Stimulated activated CD8-positive, alpha-beta memory T cell treated with anti-CD3 and anti-CD28 coated beads, Interleukin-2, amount 100 ng/mL, for 48 hours (primary cell): ENCODE measurements around the gene BCDIN3D.
A peak's percentile ranks its signal among the peaks of the same experiment; 100 is the strongest.
"Not testable (repeated sequence)": the region's sequence is repeated elsewhere in the genome, so short reads cannot be mapped to it uniquely, and the experiment has no call there.

Source experiments
- DNase-seq, 2 donors: peaks; one replicate each; pipeline ENCODE4 v3.0.0-alpha.2; 2020; ENCODE audit warnings: low read depth in 2 of 2

The BCDIN3D gene

DNA sequence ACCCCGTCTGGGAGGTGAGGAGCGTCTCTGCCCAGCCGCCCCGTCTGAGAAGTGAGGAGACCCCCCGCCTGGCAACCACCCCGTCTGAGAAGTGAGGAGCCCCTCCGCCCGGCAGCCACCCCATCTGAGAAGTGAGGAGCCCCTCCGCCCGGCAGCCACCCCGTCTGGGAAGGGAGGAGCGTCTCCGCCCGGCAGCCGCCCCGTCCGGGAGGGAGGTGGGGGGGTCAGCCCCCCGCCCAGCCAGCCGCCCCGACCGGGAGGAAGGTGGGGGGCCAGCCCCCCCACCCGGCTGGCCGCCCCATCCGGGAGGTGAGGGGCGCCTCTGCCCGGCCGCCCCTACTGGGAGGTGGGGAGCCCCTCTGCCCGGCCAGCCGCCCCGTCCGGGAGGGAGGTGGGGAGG, 18.0 kb upstream of the BCDIN3D start:
- not testable (repeated sequence) for DNase-seq

DNA sequence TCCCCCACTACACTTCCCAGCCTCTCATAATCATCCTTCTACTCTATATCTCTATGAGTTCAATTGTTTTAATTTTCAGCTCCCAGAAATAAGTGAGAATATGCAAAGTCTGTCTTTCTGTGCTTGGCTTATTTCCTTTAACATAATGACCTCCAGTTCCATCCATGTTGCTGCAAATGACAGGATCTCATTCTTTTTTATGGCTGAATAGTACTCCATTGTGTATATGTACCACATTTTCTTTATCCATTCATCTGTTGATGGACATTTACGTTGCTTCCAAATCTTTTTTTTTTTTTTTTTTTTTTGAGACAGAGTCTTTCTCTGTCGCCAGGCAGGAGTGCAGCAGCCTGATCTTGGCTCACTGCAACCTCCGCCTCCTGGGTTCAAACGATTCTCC, 13.0 kb upstream of the BCDIN3D start:
- not testable (repeated sequence) for DNase-seq

DNA sequence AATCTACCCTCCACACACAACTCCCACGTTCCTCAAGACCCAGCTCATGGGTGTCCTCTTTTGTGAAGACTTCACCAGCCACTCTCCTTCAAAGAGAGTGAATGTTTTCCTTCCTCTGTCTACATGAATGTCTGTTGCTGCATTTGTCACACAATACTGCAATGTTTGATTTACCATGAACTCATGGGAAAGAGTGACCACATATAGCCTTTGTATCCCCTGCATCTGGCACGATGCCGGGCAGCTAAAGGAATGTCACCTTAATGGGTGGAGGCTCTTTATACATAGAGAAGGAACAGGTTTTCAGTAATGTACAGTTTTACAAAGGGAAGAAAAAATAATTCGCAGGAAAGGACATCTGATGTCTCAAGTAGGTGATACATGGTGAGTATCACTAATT, 12.1 kb upstream of the BCDIN3D start:
- DNase-seq, result no peak

DNA sequence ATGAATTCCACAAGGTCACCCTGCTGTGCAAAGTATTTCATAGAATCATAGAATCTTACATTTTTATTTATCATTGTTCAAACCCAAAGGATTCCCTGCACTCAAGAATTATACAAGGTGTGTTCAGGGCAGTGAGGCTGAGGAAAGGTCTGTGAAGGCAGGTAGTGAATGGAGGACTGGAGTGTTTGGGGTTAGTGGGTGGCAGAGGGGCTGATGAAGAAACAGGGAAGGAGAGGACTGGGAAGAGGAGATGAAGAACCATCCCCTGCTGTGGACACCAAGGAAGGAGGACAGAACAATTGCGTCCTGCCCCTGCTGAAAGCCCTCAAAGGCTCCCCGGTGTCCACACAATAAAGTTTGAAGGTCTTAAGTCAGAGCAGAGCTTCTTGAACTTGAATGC, 10.8 kb upstream of the BCDIN3D start:
- no peak for DNase-seq

DNA sequence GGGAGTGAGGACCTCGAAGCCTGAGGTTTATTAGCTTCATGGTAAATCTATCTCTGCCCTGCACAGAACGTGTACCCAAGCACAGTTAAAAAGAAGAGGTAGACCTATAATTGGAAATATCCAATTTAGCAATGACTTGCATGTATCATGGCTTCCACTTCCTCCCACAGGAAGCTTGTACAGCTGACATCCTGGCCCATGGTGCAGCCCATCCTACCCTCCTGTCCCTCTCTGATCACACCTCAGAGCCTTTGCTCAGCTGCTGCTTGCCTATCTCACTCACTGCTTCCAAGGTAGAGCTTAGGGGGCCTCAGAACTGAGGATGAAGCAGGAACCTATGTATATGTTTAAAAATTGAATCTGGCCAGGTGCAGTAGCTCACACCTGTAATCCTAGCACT, 4.3 kb upstream of the BCDIN3D start:
- DNase-seq, result no peak

DNA sequence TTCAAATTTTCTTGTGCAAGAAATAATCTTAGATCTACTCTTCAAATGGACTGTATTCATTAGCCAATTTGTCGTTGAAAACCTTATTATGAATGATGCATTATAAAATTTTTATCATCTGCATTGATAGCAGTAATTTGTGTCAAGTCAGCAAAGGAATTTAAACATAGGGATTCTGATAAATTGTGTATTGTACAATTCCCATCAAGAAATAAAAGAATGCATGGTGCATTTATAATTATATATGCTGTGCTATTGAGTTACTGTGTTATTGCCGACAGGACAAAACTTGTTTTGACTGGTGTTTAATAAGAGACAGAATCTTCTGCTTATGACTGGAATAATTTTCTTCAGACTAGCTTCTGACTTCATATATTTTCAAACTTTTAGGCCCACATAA, 3.1 kb upstream of the BCDIN3D start:
- no peak for DNase-seq

DNA sequence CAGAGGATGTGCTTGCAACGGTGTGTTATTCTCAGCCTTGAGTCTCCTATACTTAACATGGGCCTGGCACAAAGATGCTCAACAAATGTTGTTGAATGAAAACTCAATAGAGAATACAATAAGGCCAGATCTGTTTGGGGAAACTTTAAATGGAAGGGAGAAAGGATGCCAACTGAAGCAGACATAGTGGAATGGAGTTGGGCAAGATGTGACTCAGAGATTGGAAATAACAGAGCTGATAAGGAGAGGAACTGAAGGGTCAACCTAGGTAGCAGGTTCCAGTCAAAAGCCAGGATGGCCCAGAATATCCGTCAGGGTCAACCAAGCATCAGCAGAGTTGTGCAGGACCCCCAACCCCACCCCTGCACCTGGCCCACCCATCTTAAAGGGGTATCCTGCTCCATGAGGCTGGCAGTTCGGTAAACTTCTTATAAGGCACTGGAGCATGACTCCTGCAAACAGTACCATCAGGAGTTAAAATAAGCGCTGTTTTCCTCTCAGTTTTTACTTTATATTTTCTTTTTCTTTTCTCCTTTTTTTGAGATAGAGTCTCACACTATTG, 1.1 kb upstream of the BCDIN3D start:
- no peak for DNase-seq

DNA sequence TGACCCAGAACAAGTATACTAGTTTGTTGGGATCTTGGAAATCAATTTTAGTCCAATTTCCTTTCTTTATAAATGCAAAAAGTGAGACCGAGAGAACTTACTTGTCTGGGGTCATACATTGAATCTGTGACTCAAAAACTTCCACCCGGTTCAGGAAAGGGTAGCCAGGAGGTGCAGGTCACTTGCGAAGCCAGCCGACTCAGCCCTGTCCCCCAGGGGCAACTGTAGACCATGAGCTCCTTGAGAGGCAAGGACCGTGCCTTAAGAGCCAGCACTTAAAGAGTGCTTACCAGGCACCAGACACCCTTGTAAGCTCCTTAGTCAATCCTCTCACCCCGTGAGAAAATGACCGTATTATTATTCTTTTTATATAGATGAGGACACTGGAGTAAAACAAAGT, 505 bp upstream of the BCDIN3D start:
- no peak for DNase-seq

DNA sequence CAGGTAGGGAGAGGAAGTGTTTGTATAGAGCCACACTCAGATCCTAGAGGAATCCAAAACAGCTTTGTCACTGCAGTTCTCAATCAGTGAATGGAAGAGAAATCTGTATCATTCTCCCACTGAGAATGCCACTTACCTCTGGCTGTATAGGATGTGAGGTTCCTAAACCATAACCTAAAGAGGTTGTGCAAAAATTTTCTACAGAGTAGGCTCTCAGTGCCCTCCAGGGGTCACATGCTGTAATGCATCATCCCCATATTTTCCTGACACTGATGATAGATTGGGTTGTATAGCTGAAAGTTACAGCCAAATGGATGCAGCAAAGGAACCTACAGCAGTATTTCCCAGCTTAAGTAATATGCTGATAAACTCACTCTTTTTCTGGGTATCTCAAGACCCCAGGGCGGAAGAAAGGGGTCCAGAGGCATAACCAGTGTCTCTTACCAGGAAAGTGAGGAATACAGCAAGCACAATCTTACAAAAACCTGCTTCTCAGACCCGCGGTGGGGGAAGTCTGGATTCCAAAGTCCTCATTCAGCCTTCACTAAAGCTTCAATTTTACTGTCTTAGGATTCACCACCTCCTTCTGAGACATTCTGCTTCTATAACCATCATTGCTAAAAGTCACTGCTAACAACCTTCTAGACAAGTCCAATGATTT, 3.8 kb downstream of the BCDIN3D start:
- no peak for DNase-seq

DNA sequence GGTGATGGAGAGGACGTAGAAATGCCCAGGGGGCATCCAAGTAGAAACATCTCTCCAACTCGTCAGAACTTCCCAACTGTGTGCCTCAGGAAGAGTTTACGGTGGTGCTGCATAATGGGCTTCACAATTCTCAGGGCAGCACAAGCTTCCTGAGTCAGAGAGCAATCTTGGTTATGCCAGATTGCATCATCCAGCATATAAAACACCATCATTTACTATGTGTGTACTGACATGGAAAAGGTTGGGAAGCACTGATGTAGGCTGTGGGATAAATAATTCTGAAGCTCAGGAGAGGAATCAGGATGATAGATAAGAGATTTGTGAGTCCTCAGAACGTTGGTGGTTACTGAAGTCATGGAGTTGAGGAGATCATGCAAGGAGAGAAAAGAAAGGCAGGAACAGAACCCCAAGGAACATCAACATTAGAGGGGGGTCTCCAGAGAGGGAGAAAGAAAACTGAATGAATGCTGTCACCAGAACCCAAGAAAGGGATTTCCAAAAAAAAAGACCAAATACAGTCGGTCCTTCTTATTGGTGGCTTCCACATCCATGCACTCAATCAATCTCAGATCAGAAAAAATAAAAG, 10.0 kb downstream of the BCDIN3D start:
- no peak for DNase-seq

DNA sequence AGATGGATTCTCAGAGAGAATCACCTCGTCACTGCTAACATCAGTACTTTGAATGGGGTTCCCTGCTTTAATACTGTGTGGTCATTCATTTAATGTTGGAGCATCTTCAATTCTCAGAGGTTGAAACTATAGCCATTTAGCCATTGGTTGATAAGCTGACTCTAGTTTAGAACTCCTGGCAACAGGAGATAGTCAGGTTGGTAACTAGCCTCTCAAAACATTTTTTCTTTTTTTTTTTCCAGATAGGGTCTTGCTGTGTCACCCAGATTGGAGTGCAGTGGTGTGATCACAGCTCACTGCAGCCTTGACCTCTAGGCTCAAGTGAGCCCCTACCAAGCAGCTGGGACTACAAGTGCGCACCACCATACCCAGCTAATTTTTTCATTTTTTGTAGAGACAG, 11.2 kb downstream of the BCDIN3D start:
- no peak for DNase-seq

DNA sequence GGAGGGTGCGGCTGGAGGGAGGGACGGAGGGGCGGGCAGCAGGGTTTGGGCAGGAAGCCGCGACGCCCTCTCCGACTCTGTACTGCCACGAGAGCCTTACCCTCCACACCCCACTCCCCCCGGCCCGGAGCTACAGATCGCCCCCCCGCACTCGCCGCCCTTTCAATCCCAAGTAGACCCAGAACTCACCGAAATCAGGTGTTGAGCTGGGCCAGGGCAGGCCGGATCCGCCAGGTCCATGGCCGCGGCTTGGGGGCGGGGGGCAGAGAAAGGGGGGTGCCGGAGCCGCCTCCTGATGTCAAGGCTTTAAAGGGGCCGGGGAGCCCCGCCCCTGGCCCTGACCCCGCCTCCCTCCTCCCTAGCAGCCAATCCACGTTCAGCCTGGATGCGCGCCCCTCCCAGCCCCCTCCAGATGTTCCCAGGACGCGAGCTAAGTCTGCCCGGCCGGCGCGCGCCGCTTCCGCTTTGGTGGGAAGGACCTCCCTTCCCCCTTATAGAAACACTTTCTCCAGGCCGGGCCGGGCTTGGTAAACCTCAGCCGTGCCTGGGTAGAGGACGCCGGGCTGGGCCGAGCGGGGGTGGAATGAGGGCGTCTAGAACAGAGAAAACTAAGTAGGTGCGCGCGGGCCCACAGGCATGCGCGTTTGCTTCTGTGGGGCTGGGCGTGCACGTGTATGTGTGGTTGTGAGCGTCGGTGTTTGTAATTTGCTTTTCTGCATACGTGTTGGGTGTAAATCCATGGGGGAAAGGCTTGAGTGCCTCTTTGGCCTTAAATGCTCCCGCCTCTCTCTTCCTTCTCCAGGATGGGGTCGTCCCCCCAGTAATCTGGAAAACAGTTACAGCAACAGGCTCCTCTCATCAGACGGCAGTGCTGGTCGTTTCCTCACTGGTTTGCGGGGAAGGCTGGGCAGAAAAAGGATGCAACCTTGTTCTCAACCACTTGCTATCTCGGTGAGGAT, 14.5 kb downstream of the BCDIN3D start, which contains the start of gene NCKAP5L:
Gene NCKAP5L (minus strand): TSS at position 281 of the 959 bp plus-strand sequence. CDS start 24,369 bp downstream, outside the sequence.
- DNase-seq, result peak; percentile 93

DNA sequence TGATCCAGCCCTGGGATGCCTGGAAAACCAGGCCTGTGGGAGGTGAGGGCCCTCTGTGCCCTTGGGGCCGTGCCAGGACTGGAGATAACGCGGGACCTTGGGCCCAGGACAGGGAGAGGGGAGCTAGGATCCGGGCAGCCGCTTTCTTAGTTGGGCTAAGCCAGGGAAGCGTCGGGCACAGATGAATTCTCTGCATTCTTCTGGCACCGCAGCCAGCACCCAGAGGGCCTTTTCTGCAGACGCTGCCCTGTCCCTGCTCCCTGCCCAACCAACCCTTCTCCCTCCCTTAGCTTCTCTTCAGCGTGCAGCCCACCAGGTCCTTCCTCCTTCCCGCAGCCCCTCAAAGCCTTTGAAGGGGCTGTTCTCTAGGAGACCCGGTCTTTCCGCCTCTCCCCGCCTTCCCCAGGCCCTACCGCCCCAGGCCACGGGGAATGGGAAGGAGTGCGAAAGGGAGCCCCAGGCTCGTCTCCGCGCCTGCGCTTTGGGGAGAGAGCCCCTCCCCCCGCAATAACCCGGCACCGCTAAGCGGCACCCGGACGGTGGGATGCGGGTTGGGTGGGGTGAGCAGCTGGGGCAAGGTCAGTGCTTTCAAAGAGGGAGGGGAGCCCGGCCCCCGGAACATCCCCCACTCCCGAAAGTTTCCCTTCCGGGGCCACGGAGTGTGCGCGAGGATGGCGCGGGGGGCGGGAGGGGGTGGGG, 15.4 kb downstream of the BCDIN3D start:
- peak; percentile 31 to 36 for DNase-seq

DNA sequence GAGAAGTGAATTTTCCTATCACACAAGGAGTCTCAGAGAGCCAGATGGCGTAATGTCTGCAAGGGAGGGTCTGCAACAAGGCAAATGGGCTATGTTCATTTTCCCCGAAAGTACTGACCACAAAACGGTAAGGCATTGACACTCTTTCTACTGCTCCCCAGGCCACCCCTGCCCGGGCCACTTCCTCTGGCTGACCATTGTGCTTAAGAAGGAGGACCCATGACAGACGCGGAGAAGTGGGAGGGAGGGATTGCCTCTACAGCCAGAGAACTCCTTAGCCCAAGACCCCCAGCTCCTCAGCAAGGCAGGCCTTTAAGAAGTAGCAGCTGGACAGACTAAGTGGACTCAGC, 15.9 kb downstream of the BCDIN3D start:
- DNase-seq, result no peak

DNA sequence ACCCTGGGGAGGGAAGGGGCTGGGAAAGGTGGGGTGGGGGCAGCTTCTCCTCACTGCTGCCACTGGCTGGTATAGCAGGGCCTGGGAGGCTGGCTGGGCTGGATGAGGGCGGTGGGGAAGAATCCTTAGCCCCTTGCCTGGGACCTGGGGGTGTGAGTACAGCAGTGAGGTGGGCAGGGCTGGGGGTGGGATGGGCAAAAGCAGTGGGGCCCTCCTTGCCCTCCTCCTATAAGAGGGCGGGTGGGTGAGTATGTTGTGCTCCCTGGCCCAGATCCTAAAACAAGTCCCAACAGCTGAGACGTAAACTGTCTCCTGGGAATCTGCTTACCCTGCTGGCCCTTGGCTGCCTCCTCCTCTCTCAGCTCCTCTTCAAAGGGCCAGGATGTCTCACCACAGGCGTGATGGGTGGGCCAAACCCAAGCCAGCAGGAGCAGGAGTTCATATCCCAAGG, 16.9 kb downstream of the BCDIN3D start:
- DNase-seq, result no peak

DNA sequence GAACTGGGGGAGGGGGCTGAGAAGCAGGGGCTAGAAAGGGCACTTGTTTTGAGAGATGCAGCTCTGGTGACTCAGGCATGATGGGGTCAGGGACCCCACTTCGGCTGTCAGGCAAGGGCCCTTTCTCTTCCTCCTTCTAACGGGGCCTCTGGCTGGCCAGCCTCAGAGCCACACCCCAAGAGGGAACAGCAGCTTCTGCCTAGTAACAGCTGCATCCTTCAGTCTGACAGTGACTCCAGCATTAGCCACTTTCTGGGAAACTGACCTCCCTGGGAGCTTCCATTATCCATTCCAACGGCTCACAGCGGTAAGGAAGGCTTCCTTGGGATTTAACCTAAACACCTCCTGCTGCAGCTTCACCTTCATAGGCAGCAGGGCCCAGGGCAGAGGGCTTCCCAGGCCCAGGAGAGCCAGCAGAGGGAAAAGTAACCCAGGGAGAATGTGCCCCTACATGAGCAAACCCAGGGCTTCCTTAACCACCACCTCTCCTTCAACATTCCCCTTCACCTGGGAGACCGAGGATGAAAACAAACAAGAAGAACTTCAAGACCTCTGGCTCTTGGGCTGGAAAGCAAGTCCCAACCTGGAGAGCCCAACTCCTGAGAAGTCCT, 17.4 kb downstream of the BCDIN3D start:
- no peak for DNase-seq

DNA sequence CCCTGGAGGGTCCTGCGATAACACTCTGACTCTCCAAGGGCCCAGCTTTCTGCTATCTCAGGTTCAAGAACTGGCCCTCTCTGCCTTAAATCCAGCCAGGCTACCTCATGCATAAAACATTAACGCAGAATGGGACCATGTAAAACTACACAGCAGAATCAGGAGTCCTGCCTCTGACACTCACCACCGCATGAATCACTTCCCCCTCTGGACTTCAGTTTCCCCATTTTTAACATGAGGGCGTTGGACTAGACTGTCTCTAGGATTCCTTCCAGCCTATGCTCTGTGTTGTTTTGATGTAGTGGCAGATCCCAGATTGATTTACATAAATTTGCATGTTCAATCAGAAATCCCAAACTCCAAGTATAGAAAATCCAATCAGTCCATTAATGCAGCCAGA, 18.0 kb downstream of the BCDIN3D start:
- no peak for DNase-seq

DNA sequence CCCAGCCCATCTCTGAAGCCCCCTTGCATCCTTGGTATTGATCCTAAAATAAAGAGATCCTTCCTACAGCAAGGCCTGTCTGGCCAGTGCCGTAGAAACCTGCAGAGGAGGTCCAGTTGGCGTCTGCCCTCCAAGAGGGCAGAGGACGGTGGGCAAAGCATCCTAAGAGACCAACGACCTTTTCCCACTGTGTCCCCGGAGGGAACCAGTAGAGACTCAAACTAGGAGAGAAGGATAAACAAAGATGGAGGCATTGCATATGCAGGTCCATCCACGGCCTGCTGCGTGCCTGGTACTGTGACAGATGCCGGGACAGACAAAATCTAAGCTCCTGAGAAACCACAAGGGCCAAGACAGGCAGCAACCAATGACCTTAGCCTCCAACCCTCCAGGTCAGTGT, 18.5 kb downstream of the BCDIN3D start:
- DNase-seq, result no peak

DNA sequence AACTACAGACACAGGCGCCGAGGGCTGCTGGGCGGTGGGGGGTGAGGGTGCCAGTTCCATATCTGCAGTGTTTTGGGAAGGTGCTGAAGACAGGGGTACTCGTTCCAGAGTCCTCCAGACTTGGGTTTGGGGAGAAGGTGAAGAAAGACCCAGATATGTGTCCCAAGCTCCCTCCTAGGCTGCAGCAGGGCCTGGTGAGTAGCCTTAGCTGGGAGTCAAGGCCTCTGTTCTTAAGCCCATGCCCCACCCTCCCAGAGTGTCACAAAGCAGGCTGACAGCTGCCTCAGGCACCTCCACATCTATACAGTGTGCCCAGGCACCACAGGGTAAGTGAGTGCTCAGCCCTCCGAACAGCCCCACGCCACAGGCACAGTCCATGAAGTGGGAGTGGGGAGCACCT, 19.0 kb downstream of the BCDIN3D start:
- no peak for DNase-seq

DNA sequence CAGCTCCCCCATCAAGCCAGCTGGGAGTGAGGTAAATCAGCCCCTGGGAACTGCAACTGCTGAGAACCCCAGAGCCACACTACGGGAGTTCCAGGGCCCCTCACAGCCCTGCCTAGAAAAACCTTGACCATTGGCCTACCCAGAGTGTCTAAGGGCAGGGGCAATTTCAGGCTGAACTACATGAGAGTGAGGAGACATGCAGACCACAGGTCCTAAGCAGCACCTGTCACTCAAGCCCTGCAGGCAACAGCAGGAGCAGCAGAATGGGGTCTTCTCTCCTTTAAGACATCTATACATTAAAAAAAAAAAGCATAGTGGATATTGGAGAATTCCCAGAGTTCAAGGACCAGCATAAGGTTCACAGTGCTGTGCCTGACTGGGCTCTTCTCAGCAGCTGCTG, 19.6 kb downstream of the BCDIN3D start:
- no peak for DNase-seq
